PC-9 (cell line): ENCODE measurements around the gene DESI1.

Experiments
- EZH2 ChIP-seq: fragments of 200-600 bp; sonication (generic); IDR thresholded peaks from 2 replicates; pipeline ENCODE4 v1.8.0; 2017; ENCODE audit warnings: antibody characterized with exemption, low read depth
- TF ChIP-seq, protein P1 (sequence below): fragments of 200-600 bp; sonication (generic); conservative IDR thresholded peaks from 2 replicates; pipeline ENCODE4 v1.6.1; 2017; ENCODE audit warnings: mixed run types, antibody characterized with exemption, mild to moderate bottlenecking, moderate library complexity

DNA sequence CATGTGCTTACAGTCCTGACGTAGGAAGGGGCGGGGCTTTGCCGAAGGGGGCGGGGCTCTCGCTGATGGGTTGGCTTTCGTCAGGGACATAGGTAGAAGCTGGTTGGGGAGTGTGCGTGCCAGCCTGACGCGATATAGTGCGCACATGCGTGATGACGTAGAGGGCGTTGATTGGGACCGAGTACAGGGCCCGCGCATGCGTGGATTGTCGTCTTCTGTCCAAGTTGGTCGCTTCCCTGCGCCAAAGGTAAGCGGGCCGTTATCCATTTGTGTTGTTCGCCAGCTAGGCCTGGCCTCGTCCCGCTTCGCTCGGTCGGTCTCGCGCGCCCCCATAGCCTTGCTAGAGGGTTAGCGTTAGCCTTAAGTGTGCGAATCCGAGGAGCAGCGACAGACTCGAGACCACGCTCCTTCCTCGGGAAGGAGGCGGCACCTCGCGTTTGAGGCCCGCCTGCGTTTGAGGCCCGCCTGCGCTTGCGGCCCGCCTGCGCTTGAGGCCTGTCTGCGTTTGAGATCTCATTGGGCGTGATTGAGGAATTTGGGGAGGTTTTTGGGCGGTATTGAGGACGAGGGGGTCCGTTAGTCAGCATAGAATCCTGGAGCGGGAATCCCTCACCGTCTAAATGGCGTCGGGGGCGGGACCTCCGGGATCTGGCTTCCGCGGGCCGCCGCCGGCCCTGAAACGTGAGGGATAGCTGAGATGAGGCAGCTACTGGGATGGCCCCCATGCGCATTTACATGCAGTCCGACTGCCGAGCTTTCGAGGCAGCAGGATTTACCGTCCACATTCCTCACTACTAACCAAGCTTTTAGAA, 462 bp upstream of the DESI1 start, which contains the start of gene XRCC6:
- TF ChIP-seq, protein P1, sequence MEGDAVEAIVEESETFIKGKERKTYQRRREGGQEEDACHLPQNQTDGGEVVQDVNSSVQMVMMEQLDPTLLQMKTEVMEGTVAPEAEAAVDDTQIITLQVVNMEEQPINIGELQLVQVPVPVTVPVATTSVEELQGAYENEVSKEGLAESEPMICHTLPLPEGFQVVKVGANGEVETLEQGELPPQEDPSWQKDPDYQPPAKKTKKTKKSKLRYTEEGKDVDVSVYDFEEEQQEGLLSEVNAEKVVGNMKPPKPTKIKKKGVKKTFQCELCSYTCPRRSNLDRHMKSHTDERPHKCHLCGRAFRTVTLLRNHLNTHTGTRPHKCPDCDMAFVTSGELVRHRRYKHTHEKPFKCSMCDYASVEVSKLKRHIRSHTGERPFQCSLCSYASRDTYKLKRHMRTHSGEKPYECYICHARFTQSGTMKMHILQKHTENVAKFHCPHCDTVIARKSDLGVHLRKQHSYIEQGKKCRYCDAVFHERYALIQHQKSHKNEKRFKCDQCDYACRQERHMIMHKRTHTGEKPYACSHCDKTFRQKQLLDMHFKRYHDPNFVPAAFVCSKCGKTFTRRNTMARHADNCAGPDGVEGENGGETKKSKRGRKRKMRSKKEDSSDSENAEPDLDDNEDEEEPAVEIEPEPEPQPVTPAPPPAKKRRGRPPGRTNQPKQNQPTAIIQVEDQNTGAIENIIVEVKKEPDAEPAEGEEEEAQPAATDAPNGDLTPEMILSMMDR: no peak
- no peak for TF ChIP-seq EZH2
